Colonic mucosa (tissue), 4 donors: Measurements from ENCODE around the gene NR2E3. TPM values are rescaled to one million over a fixed set of nuclear protein-coding genes. Genes with fewer than 3 reads are reported as not detected.
"Not testable (repeated sequence)": the region's sequence is repeated elsewhere in the genome, so short reads cannot be mapped to it uniquely, and the experiment has no call there.

Experiments used
- DNase-seq: peaks from one replicate; pipeline ENCODE4 v3.0.0-alpha.2; 2020
- H3K27ac ChIP-seq: fragments of 200-600 bp; one replicate; pipeline ENCODE4 v1.8.0; 2021
- H3K27me3 ChIP-seq: fragments of 200-600 bp; one replicate; pipeline ENCODE4 v1.8.0; 2021
- H3K36me3 ChIP-seq: fragments of 200-600 bp; one replicate; pipeline ENCODE4 v1.8.0; 2021
- H3K4me1 ChIP-seq: fragments of 200-600 bp; one replicate; pipeline ENCODE4 v1.8.0; 2021; ENCODE audit warnings: mild to moderate bottlenecking
- H3K4me3 ChIP-seq: fragments of 200-600 bp; one replicate; pipeline ENCODE4 v1.8.0; 2021
- H3K9ac ChIP-seq, 2 donors: one replicate each; pipeline ENCODE4 v1.7.0; 2013; ENCODE audit warnings: control low read depth in 2 of 2, low read depth in 2 of 2, low read length in 2 of 2
- H3K9me3 ChIP-seq: fragments of 200-600 bp; one replicate; pipeline ENCODE4 v1.8.0; 2021
- CTCF ChIP-seq: fragments of 200-600 bp; IDR thresholded peaks from one replicate; pipeline ENCODE4 v1.8.0; 2022; ENCODE audit warnings: antibody characterized with exemption, mild to moderate bottlenecking
- intact Hi-C: fragments of 100-400 bp; cut with DNase I; formaldehyde crosslinking; loops from one replicate; pipeline ENCODE4 v1.14.1; 2022
- total RNA-seq, 2 donors: library from RNA; stranded (reverse); fragmentation: NEBNext Ultra II Directional in 1 of 2; extraction: Animal tissue kit (Norgen Biotek cat#: 25700) in 1 of 2; gene quantifications; one replicate each; pipeline ENCODE4 v1.2.1, GENCODE V29; 2021
- donor health status: healthy.
- donor health status: DM: no; HTN: no; CAD: no.
- donor health status: DM: no; HTN: no; CAD: no.

Gene NR2E3
- total RNA-seq, 2 donors from 2014 or later = 0.35 to 0.64 TPM

GRCh38 chr15:71830981-71831380 lies 20.6 kb downstream of the NR2E3 start:
- no peak overlapping the region for H3K27ac ChIP-seq
- no peak overlapping the region for H3K4me3 ChIP-seq
- intact Hi-C loops = no loop called here
- H3K36me3 ChIP-seq = peaks cover 7% of the 10 kb centered on the region
- no peaks in the 10 kb centered on the region for H3K27me3 ChIP-seq
- DNase-seq = no peak
- no peak for TF ChIP-seq CTCF
- no peak overlapping the region for H3K9ac ChIP-seq
- H3K4me1 ChIP-seq = no peaks in the 10 kb centered on the region
- H3K9me3 ChIP-seq = no peaks in the 10 kb centered on the region

GRCh38 chr15:71841563-71841962 lies 31.2 kb downstream of the NR2E3 start:
- H3K9ac ChIP-seq = no peak overlapping the region
- no peaks in the 10 kb centered on the region for H3K9me3 ChIP-seq
- no peak for DNase-seq
- no peaks in the 10 kb centered on the region for H3K27me3 ChIP-seq
- H3K4me3 ChIP-seq = no peak overlapping the region
- H3K27ac ChIP-seq = no peak overlapping the region
- intact Hi-C loops = no loop called here
- TF ChIP-seq CTCF = no peak
- no peaks in the 10 kb centered on the region for H3K36me3 ChIP-seq
- H3K4me1 ChIP-seq = no peaks in the 10 kb centered on the region

GRCh38 chr15:71844916-71845315 lies 34.6 kb downstream of the NR2E3 start:
- H3K4me1 ChIP-seq = no peaks in the 10 kb centered on the region
- no peak overlapping the region for H3K9ac ChIP-seq
- no peak for TF ChIP-seq CTCF
- DNase-seq = no peak
- H3K36me3 ChIP-seq = no peaks in the 10 kb centered on the region
- intact Hi-C loops = no loop called here
- H3K9me3 ChIP-seq = no peaks in the 10 kb centered on the region
- no peak overlapping the region for H3K4me3 ChIP-seq
- no peaks in the 10 kb centered on the region for H3K27me3 ChIP-seq
- no peak overlapping the region for H3K27ac ChIP-seq

GRCh38 chr15:71853543-71853942 lies 43.2 kb downstream of the NR2E3 start:
- no peak for TF ChIP-seq CTCF
- intact Hi-C loops = no loop called here
- Histone ChIP-seq H3K4me1 (no peaks in the 10 kb centered on the region), H3K27ac (no peak overlapping the region), H3K27me3 (no peaks in the 10 kb centered on the region), H3K36me3 (no peaks in the 10 kb centered on the region), H3K4me3 (no peak overlapping the region), H3K9ac (no peak overlapping the region), H3K9me3 (no peaks in the 10 kb centered on the region)
- DNase-seq = no peak

GRCh38 chr15:71858232-71858631 lies 47.9 kb downstream of the NR2E3 start:
- H3K36me3 ChIP-seq, intact Hi-C loops, DNase-seq, H3K27ac ChIP-seq, H3K27me3 ChIP-seq, H3K4me3 ChIP-seq, H3K9me3 ChIP-seq, H3K4me1 ChIP-seq, H3K9ac ChIP-seq: not testable (repeated sequence)
